ENCODE results near the gene SDCCAG8.
"Not testable (repeated sequence)": the region's sequence is repeated elsewhere in the genome, so short reads cannot be mapped to it uniquely, and the experiment has no call there.

Gene SDCCAG8

GRCh38 chr1:243255791-243256512 is at the start of gene SDCCAG8:
Gene SDCCAG8 (plus strand): TSS chr1:243256041. CDS start chr1:243256174, 133 bp downstream.
- DNase-seq (ENCODE audit: low spot score) (peak; percentile 99), FAIRE-seq (peak; percentile 94)

- not testable (repeated sequence) for FAIRE-seq; DNase-seq (ENCODE audit: low spot score)
Observed at GRCh38 chr1:243211984-243212383, 43.9 kb upstream of the SDCCAG8 start.

- no peak for DNase-seq (ENCODE audit: low spot score)
- no peak for FAIRE-seq
Observed at GRCh38 chr1:243213045-243213787, 42.6 kb upstream of the SDCCAG8 start.

- not testable (repeated sequence) for FAIRE-seq; DNase-seq (ENCODE audit: low spot score)
Observed at GRCh38 chr1:243215276-243215875, 40.5 kb upstream of the SDCCAG8 start.

GRCh38 chr1:243216741-243217140 is 39.1 kb upstream of the SDCCAG8 start:
- DNase-seq (ENCODE audit: low spot score) (no peak), FAIRE-seq (no peak)

GRCh38 chr1:243217349-243217748 is 38.5 kb upstream of the SDCCAG8 start:
- DNase-seq (ENCODE audit: low spot score): no peak
- FAIRE-seq: no peak

GRCh38 chr1:243218059-243218458 is 37.8 kb upstream of the SDCCAG8 start:
- FAIRE-seq: no peak
- no peak for DNase-seq (ENCODE audit: low spot score)

- FAIRE-seq: no peak
- no peak for DNase-seq (ENCODE audit: low spot score)
Observed at GRCh38 chr1:243227622-243228021, 28.2 kb upstream of the SDCCAG8 start.

GRCh38 chr1:243229526-243229925 is 26.3 kb upstream of the SDCCAG8 start:
- DNase-seq (ENCODE audit: low spot score) (no peak), FAIRE-seq (no peak)

- FAIRE-seq (no peak), DNase-seq (ENCODE audit: low spot score) (peak; percentile 56)
Observed at GRCh38 chr1:243230914-243231313, 24.9 kb upstream of the SDCCAG8 start.

- no peak for FAIRE-seq
- DNase-seq (ENCODE audit: low spot score): no peak
Observed at GRCh38 chr1:243233908-243234307, 21.9 kb upstream of the SDCCAG8 start.

- DNase-seq (ENCODE audit: low spot score) (no peak), FAIRE-seq (peak; percentile 57)
Observed at GRCh38 chr1:243234978-243235647, 20.7 kb upstream of the SDCCAG8 start.

GRCh38 chr1:243236604-243237252 is 19.1 kb upstream of the SDCCAG8 start:
- DNase-seq (ENCODE audit: low spot score) (no peak), FAIRE-seq (no peak)

GRCh38 chr1:243244432-243244841 is 11.4 kb upstream of the SDCCAG8 start:
- DNase-seq (ENCODE audit: low spot score) (no peak), FAIRE-seq (no peak)

GRCh38 chr1:243246916-243247315 is 8.9 kb upstream of the SDCCAG8 start:
- DNase-seq (ENCODE audit: low spot score) (no peak), FAIRE-seq (peak; percentile 58)

- FAIRE-seq: no peak
Observed at GRCh38 chr1:243247901-243248300, 7.9 kb upstream of the SDCCAG8 start.

GRCh38 chr1:243249214-243249613 is 6.6 kb upstream of the SDCCAG8 start:
- FAIRE-seq: no peak
- DNase-seq (ENCODE audit: low spot score): no peak

More at GRCh38 chr1:243247901-243248300, 7.9 kb upstream of the SDCCAG8 start:
- no peak for DNase-seq (ENCODE audit: low spot score)

GRCh38 chr1:243250102-243250501 is 5.7 kb upstream of the SDCCAG8 start:
- FAIRE-seq: no peak
- DNase-seq (ENCODE audit: low spot score): no peak

GRCh38 chr1:243251539-243251938 is 4.3 kb upstream of the SDCCAG8 start:
- FAIRE-seq: peak; percentile 12
- DNase-seq (ENCODE audit: low spot score): no peak

GRCh38 chr1:243253211-243253925 is 2.5 kb upstream of the SDCCAG8 start:
- DNase-seq (ENCODE audit: low spot score) (peak; percentile 37), FAIRE-seq (no peak)

- no peak for FAIRE-seq
Observed at GRCh38 chr1:243253926-243254232, 2.0 kb upstream of the SDCCAG8 start.

More at GRCh38 chr1:243253926-243254232, 2.0 kb upstream of the SDCCAG8 start:
- no peak for DNase-seq (ENCODE audit: low spot score)

Measured in RCC 7860 (cell line).